HG02884 (cell line): ENCODE results near the gene KLF2.
A peak's percentile ranks its signal among the peaks of the same experiment; 100 is the strongest.

Experiments
- ATAC-seq: cut with Tn5 transposase; IDR thresholded peaks from one replicate; pipeline ENCODE4 v1.9.1; 2021; ENCODE audit warnings: mild to moderate bottlenecking, moderate library complexity; ENCODE audit not compliant: unreplicated experiment

Gene KLF2

GRCh38 chr19:16363133-16363851, 38.7 kb downstream of the KLF2 start:
- no peak for ATAC-seq

GRCh38 chr19:16363852-16364230, 39.2 kb downstream of the KLF2 start:
- ATAC-seq, result no peak

- ATAC-seq, result no peak
Measured at GRCh38 chr19:16364231-16364865, 39.7 kb downstream of the KLF2 start.

GRCh38 chr19:16365300-16365996, 40.8 kb downstream of the KLF2 start:
- no peak for ATAC-seq

DNA sequence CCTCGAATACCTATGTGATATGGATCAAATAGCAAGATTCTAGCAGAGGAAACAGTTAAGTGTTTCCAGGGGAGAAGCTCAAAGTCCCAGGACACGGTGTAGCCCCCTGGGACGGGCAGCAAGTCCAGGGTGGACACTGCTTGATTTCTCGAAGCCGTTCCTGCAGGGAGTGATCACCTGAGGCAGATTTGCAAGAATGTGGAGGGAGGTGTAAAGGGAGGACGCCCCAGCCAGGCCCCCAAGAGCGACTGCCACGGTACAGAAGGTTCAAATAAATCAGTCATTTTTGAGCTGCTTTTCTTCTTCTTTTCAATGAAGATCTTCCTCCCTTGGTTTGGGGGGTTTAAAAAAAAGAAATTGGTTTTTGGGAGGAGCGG, 41.4 kb downstream of the KLF2 start:
- no peak for ATAC-seq

- no peak for ATAC-seq
Measured at GRCh38 chr19:16366433-16367260, 42.0 kb downstream of the KLF2 start.

- ATAC-seq, result no peak
Measured at GRCh38 chr19:16367261-16367683, 42.6 kb downstream of the KLF2 start.

DNA sequence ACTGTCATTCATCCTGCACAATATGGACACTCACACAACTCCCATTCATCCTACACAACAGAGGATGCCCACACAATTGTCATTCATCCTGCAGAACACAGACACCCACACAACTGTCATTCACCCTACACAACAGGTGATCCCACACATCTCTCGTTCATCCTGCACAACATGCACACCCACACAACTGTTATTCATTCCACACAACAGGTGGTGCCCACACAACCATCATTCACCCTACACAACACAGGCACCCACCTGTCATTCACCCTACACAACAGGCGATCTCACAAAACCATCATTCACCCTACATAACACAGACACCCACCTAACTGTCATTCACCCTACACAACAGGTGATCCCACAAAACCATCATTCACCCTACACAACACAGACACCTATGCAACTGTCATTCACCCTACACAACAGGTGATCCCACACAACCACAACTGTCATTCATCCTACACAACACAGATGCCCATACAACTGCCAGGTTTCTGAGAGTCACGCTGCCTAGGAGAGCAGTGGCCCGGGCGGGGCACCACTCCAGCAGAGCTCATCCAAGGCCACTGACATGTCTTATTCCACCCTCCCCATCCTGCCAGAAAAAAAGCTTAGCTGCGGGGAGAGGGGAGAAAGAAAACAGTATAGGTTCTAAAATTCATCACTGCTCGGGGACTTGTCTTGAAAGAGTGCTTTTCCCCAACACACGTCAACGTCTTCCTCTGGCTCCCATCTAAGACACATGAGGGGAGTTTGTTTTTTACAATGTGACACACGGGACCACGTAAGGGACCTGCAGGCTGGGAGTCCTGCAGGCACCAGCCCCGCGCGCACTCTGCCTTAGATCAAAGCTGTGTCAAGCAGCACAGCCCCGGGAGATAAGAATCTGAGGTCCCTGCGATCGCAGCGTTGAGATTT, 44.0 kb downstream of the KLF2 start:
- no peak for ATAC-seq

DNA sequence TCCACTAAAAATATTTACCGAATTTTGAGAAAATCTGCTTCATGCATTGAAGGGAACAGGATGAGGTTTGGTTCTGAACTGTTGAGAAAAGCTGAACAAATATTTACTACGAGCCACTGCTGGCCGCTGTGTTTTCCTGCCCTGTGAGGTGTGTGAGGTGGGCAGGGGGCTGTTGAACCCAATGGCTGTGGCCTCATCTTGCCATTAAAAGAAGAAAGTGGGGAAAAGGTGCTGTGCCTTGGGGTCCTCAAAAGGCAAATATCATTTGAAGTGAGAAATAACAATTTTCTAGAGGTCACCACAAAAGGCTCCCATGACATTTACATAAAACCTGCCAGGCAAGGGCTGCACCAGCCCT, 44.7 kb downstream of the KLF2 start:
- no peak for ATAC-seq

GRCh38 chr19:16369664-16370576, 45.3 kb downstream of the KLF2 start:
- ATAC-seq, result no peak

GRCh38 chr19:16370641-16371391, 46.2 kb downstream of the KLF2 start:
- no peak for ATAC-seq

GRCh38 chr19:16371540-16371986, 46.9 kb downstream of the KLF2 start:
- peak; percentile 44 for ATAC-seq

- no peak for ATAC-seq
Measured at GRCh38 chr19:16372065-16372915, 47.7 kb downstream of the KLF2 start.

DNA sequence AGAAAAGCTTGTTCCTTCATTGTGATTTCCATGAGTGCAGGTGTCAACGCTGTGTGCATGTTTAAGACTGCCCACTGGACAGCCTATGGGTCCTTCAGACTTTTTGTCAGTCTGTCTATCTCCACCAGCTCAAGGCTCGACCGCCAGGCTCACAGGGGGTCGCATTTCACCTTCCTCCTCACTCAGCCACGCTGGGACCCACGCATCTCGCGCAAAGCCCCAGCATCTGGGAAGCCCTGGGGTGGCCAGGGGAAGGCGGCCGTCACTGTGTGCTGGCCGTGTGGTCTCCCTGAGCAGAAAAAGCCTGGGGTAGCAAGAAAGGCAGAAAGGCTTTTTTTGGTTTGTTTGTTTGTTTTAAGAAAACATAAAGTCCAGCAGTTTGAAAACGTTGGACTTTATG, 48.5 kb downstream of the KLF2 start:
- no peak for ATAC-seq

DNA sequence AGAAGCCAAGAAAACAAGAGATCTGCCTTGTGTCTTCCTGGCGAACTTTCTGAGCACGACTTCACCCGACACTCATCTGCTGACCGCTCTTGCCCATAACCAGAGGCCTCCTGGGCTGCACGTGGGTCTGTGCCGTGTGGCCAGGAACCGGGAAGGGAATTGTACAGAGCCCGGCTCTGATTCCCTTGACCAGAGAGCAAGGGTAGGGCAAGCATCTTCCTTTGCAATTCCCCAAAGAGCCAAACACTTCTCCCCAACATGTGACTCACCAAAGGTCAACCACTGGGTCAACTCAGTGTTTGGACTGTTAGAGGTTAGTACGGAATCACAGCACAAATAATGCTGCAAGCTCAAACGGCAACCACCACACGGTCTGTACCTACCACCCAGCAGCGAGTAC, 48.9 kb downstream of the KLF2 start:
- ATAC-seq, result no peak

DNA sequence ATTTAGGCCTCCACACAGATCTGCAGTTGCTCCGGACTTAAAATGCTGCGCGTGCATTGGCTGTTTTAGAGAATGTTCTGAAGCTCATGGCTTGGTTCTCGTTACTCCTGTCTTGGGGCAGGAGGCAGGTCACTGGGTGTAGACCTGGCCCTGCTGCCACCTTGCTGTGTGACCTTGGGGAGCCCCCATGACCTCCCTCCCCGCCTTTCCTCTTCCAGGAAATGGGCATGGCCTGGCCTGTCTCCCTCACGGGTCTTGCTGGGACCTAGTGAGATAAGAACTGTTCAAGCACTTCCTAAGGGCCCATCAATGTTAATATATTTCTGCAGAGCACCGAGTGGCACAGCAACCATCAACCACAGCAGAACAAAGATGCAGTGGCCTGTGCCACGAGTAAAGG, 49.4 kb downstream of the KLF2 start:
- no peak for ATAC-seq

DNA sequence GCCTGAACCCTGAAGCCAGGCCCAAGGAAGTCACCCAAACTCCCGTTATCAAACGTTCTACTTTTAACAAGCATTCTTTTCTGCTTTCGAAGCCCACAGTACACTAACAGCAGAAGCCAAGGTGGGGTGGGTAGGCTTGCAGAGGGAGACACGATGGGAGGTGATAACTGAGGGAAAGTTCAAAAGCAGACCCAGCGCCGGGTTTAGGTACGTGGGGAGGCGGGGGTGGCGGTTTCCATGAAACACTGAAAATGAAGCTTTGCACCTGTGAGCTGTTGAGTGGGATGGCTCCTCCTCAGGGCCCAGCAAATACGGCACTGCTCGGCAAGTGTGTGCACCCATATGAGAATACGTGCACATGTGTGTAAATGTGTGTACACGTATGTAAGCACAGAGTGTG, 49.8 kb downstream of the KLF2 start:
- ATAC-seq, result no peak
